Stomach (tissue), 4 donors: ENCODE results near the gene DCP1B.

Source experiments
- EP300 ChIP-seq: sonication (generic); formaldehyde crosslinking; IDR thresholded peaks from one replicate; pipeline ENCODE4 v1.6.1; 2017; ENCODE audit warnings: antibody characterized with exemption
- POLR2A ChIP-seq, 4 donors: fragments of 450-650 bp; IDR thresholded peaks; one replicate each; pipeline ENCODE4 v1.6.1; 2016; ENCODE audit warnings: antibody characterized with exemption in 4 of 4, control low read depth in 2 of 4, mild to moderate bottlenecking in 1 of 4, moderate library complexity in 1 of 4
- POLR2AphosphoS5 ChIP-seq, 3 donors: sonication (generic); formaldehyde crosslinking; IDR thresholded peaks; one replicate each; pipeline ENCODE4 v1.6.1; 2016; ENCODE audit warnings: antibody characterized with exemption in 3 of 3
- TF ChIP-seq, protein P1 (sequence below), 7 experiments: fragments of 450-650 bp in 4 of 7; fragments of 200-600 bp in 3 of 7; sonication (generic) in 3 of 7; IDR thresholded peaks; one replicate each; pipeline ENCODE4 v1.5.1; 2016 to 2019; ENCODE audit warnings: antibody characterized with exemption in 7 of 7, control low read depth in 2 of 7, mild to moderate bottlenecking in 1 of 7

DNA sequence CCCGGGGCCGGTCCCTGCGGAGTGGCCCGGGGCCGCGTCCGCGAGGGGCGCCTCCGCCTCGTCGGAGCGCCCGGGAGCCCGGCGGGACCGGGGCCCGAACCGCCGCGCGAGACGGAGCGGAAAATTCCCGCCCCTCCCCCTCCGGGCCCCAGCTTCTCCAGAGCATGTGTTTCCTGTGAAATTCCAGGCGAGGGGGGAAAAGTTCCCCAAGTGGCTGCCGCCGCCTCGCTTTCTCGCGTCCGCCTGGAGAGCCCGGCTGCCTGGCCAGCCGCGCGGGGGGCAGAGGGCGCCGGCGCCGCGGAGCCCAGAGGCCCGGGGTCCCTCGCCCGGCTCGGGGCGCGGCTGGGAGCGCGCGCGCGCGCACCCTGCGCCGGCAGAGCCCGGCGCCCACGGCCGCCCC lies 49.4 kb upstream of the DCP1B start:
- TF ChIP-seq, protein P1, sequence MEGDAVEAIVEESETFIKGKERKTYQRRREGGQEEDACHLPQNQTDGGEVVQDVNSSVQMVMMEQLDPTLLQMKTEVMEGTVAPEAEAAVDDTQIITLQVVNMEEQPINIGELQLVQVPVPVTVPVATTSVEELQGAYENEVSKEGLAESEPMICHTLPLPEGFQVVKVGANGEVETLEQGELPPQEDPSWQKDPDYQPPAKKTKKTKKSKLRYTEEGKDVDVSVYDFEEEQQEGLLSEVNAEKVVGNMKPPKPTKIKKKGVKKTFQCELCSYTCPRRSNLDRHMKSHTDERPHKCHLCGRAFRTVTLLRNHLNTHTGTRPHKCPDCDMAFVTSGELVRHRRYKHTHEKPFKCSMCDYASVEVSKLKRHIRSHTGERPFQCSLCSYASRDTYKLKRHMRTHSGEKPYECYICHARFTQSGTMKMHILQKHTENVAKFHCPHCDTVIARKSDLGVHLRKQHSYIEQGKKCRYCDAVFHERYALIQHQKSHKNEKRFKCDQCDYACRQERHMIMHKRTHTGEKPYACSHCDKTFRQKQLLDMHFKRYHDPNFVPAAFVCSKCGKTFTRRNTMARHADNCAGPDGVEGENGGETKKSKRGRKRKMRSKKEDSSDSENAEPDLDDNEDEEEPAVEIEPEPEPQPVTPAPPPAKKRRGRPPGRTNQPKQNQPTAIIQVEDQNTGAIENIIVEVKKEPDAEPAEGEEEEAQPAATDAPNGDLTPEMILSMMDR (IDR thresholded peaks at IDR 0.05) = no peak
- TF ChIP-seq POLR2A (IDR thresholded peaks at IDR 0.05) (no peak), POLR2AphosphoS5 (IDR thresholded peaks at IDR 0.05) (no peak), EP300 (no peak)
